Muscle layer of colon (tissue), 2 donors: ENCODE measurements around the gene F8.
"Not testable (repeated sequence)": the region's sequence is repeated elsewhere in the genome, so short reads cannot be mapped to it uniquely, and the experiment has no call there.

Source experiments
- H3K27ac ChIP-seq: one replicate; pipeline ENCODE4 v1.7.0; 2013; ENCODE audit warnings: low read depth, mild to moderate bottlenecking, low read length, moderate library complexity
- H3K27me3 ChIP-seq, 2 donors: one replicate each; pipeline ENCODE4 v1.7.0; 2013; ENCODE audit warnings: low read length in 2 of 2, mild to moderate bottlenecking in 2 of 2; ENCODE audit not compliant: insufficient read depth in 2 of 2, control insufficient read depth in 1 of 2
- H3K36me3 ChIP-seq: one replicate; pipeline ENCODE4 v1.7.0; 2013; ENCODE audit warnings: mild to moderate bottlenecking, low read length; ENCODE audit not compliant: insufficient read depth
- H3K4me1 ChIP-seq: one replicate; pipeline ENCODE4 v1.7.0; 2013; ENCODE audit warnings: mild to moderate bottlenecking, low read length; ENCODE audit not compliant: insufficient read depth
- H3K4me3 ChIP-seq, 2 donors: one replicate each; pipeline ENCODE4 v1.7.0; 2013; ENCODE audit warnings: low read length in 2 of 2, low read depth in 1 of 2, mild to moderate bottlenecking in 1 of 2, moderate library complexity in 1 of 2
- H3K9ac ChIP-seq: one replicate; pipeline ENCODE4 v1.7.0; 2013; ENCODE audit warnings: low read length
- H3K9me3 ChIP-seq: one replicate; pipeline ENCODE4 v1.7.0; 2013; ENCODE audit warnings: mild to moderate bottlenecking, low read length
- donor health status: abdominal sarcoma.
- donor health status: Adenocarcinoma of cecum.

Gene F8

DNA sequence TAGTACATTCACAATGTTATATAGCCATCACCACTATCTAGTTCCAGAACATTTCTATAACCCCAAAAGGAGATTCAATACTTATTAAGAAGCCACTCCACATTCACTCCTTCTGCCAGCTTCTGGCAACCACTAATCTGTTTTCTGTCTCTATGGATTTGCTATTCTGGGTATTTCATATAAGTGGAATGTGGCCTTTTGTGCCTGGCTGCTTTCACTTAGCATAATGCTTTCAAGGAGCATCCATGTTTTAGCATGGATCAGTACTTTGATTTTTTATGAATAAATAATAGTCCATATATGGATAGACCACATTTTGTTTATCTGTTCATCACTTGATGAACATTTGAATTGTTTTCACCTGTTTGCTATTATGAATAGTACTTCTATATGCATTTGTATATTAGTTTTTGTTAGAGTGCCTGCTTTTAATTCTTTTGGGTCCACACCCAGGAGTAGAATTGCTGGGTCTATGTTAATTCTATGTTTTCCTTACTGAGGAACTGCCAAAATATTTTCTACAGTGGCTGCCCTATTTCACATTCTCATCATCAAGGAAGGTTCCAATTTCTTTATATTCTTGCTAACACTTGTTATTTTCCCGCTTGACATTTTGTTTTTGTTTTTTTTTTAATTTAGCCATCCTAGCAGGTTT is 171.4 kb downstream of the F8 start:
- Histone ChIP-seq H3K27me3 (no peaks in the 10 kb centered on the region), H3K9ac (no peak overlapping the region), H3K27ac (no peak overlapping the region), H3K9me3 (no peaks in the 10 kb centered on the region), H3K4me1 (no peaks in the 10 kb centered on the region), H3K4me3 (no peak overlapping the region), H3K36me3 (no peaks in the 10 kb centered on the region)

DNA sequence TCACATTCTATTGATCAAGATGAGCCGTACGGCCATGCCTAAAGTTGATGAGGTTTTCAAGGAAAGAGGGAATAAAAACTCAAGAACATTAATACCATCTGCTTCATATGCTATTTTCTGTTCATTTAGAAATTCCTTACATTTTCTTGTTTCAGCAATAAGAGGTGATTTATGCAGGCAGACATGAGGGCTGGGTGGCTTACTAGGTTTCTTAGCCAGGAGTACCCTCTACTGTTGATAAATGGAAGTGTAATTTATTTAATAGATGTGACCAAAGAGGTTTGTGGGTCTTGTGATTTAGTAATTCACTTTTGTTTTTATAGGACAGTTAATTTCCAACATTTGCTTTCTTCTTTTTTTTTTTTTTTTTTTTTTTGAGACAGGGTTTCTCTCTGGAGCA is 181.7 kb downstream of the F8 start:
- H3K27ac ChIP-seq, result no peak overlapping the region

DNA sequence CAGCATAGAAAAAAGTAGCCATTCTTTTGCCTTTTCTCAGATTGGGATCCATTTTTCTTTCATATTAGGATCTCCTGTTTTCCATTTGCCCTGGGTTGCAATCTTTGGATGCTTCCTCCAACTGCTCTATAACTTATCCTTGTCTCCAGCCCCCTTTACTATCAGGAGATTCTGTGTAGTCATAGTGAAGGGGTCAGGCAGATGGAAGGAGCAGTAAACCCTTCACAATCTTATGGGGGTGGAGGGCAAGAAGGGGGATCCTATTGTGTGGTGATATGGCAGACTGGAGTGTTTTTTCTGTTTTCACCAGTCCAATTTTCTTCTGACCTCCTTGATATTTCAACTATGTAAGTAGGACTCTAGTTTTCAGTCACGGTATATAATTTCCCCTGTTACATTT is 186.4 kb downstream of the F8 start:
- Histone ChIP-seq H3K9me3 (no peaks in the 10 kb centered on the region), H3K9ac (no peak overlapping the region), H3K4me1 (no peaks in the 10 kb centered on the region), H3K4me3 (no peak overlapping the region), H3K36me3 (no peaks in the 10 kb centered on the region), H3K27ac (no peak overlapping the region), H3K27me3 (no peaks in the 10 kb centered on the region)

More for the DNA sequence above, 181.7 kb downstream of the F8 start:
- Histone ChIP-seq H3K9ac (no peak overlapping the region), H3K4me1 (no peaks in the 10 kb centered on the region), H3K4me3 (no peak overlapping the region), H3K27me3 (no peaks in the 10 kb centered on the region), H3K36me3 (no peaks in the 10 kb centered on the region), H3K9me3 (no peaks in the 10 kb centered on the region)

- no peaks in the 10 kb centered on the region for H3K36me3 ChIP-seq
- H3K27ac ChIP-seq, result no peak within 1 kb of the TSS
- no peak within 1 kb of the TSS for H3K4me3 ChIP-seq
- no peaks in the 10 kb centered on the region for H3K4me1 ChIP-seq
- no peak within 1 kb of the TSS for H3K9ac ChIP-seq
- H3K27me3 ChIP-seq, result no peaks in the 10 kb centered on the region
- H3K9me3 ChIP-seq, result no peaks in the 10 kb centered on the region
Observed at GRCh38 chrX:154834562-154834961, 188.0 kb downstream of the F8 start, which contains the start of gene SMIM9. Gene SMIM9 (minus strand): TSS chrX:154834662. CDS start chrX:154830856, 3,806 bp downstream.

DNA sequence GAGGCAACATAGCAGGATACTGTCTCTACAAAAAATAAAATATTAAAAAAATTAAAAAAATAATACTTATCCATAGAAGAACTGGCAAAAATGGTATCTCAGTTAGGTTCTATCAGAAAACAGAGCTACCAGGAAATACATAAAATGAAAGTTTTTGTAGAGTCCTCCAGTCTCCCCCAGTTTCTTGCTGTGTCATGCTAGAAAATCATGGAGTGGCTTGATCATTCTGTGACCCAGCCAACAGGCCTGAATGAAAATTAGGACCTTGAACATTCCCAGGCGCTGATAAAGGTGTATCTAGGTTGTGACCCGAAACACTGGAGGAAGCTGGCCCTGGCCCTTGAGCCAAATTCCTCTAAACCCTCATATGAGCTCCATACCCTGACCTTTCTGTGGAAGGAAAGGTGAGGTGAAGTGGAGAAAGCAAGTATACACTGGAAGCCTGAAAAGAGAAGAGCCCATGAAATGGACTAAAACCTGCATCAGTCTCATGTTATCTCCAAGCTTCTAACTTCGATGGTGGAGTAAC is 188.7 kb downstream of the F8 start:
- Histone ChIP-seq H3K27ac (no peak overlapping the region), H3K27me3 (no peaks in the 10 kb centered on the region), H3K4me3 (no peak overlapping the region), H3K9me3 (no peaks in the 10 kb centered on the region), H3K9ac (no peak overlapping the region), H3K36me3 (no peaks in the 10 kb centered on the region), H3K4me1 (no peaks in the 10 kb centered on the region)

DNA sequence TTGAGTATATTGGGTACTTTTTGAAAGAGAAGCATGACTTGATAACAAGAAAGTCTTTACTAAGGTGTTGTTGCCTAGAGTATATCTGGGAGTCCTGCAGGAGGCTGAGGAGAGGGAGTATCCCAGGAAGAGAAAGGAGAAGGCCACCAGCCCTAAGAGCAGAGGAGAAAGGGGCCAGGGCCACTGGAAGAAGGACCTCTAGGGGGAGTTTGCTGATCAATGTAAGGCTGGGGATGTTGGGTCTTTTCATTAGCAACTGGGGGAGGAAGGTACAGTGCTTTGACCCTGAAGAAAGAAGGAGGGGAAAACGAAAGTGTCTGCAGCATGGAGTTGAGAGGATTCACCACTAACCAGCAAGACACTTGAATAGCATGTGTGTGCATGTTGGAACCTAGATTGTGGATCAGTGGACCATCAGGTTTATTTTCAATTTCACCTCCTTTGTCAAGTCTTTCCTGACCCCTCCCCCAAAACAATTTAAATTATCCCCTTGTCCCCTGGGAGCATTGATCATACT is 192.5 kb downstream of the F8 start:
- no peaks in the 10 kb centered on the region for H3K36me3 ChIP-seq
- H3K4me1 ChIP-seq, result no peaks in the 10 kb centered on the region
- H3K4me3 ChIP-seq, result no peak overlapping the region
- H3K27me3 ChIP-seq, result no peaks in the 10 kb centered on the region
- H3K9ac ChIP-seq, result no peak overlapping the region
- no peaks in the 10 kb centered on the region for H3K9me3 ChIP-seq
- no peak overlapping the region for H3K27ac ChIP-seq

DNA sequence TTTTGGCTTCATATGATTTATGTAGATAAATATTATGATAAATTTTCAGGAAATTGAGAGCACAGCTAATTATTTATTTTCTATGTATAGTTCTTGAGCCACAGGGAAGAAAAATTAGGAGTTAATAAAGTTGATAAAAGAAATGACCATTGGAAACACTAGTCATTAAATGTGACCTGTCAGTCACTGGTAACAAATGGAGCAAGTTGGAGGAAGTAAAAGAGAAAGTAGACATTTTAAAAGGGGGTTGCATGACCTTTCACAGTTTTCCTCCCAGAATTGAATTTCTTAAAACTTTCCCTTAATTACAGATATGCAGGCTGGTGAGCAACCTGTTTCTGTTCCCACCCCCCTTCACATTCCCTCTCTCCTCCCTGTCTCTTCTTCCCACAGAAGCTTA is 193.4 kb downstream of the F8 start:
- Histone ChIP-seq H3K36me3 (no peaks in the 10 kb centered on the region), H3K27me3 (no peaks in the 10 kb centered on the region), H3K9ac (no peak overlapping the region), H3K4me3 (no peak overlapping the region), H3K4me1 (no peaks in the 10 kb centered on the region), H3K9me3 (no peaks in the 10 kb centered on the region), H3K27ac (no peak overlapping the region)

GRCh38 chrX:154828016-154828408 is 194.5 kb downstream of the F8 start:
- Histone ChIP-seq H3K9ac (no peak overlapping the region), H3K36me3 (no peaks in the 10 kb centered on the region), H3K27me3 (no peaks in the 10 kb centered on the region), H3K4me1 (no peaks in the 10 kb centered on the region), H3K4me3 (no peak overlapping the region), H3K27ac (no peak overlapping the region), H3K9me3 (no peaks in the 10 kb centered on the region)

GRCh38 chrX:154827194-154828015 is 195.1 kb downstream of the F8 start:
- no peak overlapping the region for H3K9ac ChIP-seq
- no peaks in the 10 kb centered on the region for H3K36me3 ChIP-seq
- H3K4me1 ChIP-seq, result no peaks in the 10 kb centered on the region
- no peak overlapping the region for H3K27ac ChIP-seq
- no peaks in the 10 kb centered on the region for H3K27me3 ChIP-seq
- H3K4me3 ChIP-seq, result no peak overlapping the region
- H3K9me3 ChIP-seq, result no peaks in the 10 kb centered on the region

DNA sequence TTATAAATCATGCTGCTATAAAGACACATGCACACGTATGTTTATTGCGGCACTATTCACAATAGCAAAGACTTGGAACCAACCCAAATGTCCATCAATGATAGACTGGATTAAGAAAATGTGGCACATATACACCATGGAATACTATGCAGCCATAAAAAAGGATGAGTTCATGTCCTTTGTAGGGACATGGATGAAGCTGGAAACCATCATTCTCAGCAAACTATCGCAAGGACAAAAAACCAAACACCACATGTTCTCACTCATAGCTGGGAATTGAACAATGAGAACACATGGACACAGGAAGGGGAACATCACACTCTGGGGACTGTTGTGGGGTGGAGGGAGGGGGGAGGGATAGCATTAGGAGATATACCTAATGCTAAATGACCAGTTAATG is 196.9 kb downstream of the F8 start:
- H3K4me1 ChIP-seq, H3K9ac ChIP-seq, H3K27ac ChIP-seq, H3K27me3 ChIP-seq, H3K36me3 ChIP-seq, H3K4me3 ChIP-seq, H3K9me3 ChIP-seq: not testable (repeated sequence)

GRCh38 chrX:154824638-154825037 is 197.9 kb downstream of the F8 start:
- Histone ChIP-seq H3K4me3 (no peak overlapping the region), H3K9me3 (no peaks in the 10 kb centered on the region), H3K9ac (no peak overlapping the region), H3K27me3 (no peaks in the 10 kb centered on the region), H3K36me3 (no peaks in the 10 kb centered on the region), H3K4me1 (no peaks in the 10 kb centered on the region), H3K27ac (no peak overlapping the region)
